NB4 (cell line): ENCODE data around the gene LPAR1.

Experiments used
- CTCF ChIP-seq: IDR thresholded peaks from one replicate; pipeline ENCODE4 v1.5.1; 2012; ENCODE audit warnings: low read depth, low read length
- MAX ChIP-seq: IDR thresholded peaks from 2 replicates; pipeline ENCODE4 v1.6.1; 2011; ENCODE audit warnings: low read depth, low read length
- MYC ChIP-seq: IDR thresholded peaks from 2 replicates; pipeline ENCODE4 v1.6.1; 2011; ENCODE audit warnings: low read depth, low read length
- POLR2A ChIP-seq: IDR thresholded peaks from 2 replicates; pipeline ENCODE4 v1.6.1; 2011; ENCODE audit warnings: mild to moderate bottlenecking; ENCODE audit not compliant: insufficient read length; ENCODE audit errors: extremely low read depth

- TF ChIP-seq CTCF: no peak
- TF ChIP-seq POLR2A: no peak
- no peak for TF ChIP-seq MAX
- no peak for TF ChIP-seq MYC
Measured at GRCh38 chr9:111000202-111000601, 38.1 kb downstream of the LPAR1 start.
